Measurements from ENCODE around the gene CACNB4. TPM values are rescaled to one million over a fixed set of nuclear protein-coding genes. Genes with fewer than 3 reads are reported as not detected.

The CACNB4 gene
- total and polyA plus RNA-seq, 2 of the 4 experiments (the other 2 are of a cell fraction) = 0.12 to 0.36 TPM

- WGBS, 2 experiments (ENCODE audit: extremely low coverage in 2 of 2, insufficient read length in 1 of 2) = no CpG with 5 or more reads among the region's 2 CpGs
Measured at GRCh38 chr2:151983221-151983620, 115.6 kb downstream of the CACNB4 start.

More at GRCh38 chr2:151983221-151983620, 115.6 kb downstream of the CACNB4 start:
- in situ Hi-C loops (cut with MboI; ENCODE audit: low sequenced_read_pairs) = no loop called here
- Histone ChIP-seq H3K27me3 (ENCODE audit: control insufficient read depth, insufficient read depth, low read length) (peaks cover 2% of the 10 kb centered on the region; the same call in 1 of the 2 replicates), H3K4me2 (ENCODE audit: low read depth, low read length) (no peak overlapping the region), H3K9me1 (ENCODE audit: insufficient read depth, low read length) (no peaks in the 10 kb centered on the region), H3K4me1 (ENCODE audit: control insufficient read depth, insufficient read depth, low read length) (no peaks in the 10 kb centered on the region), H3K9ac (ENCODE audit: low read depth, low read length) (no peak overlapping the region), H3K9me3 (ENCODE audit: control insufficient read depth, insufficient read depth, low read length) (no peaks in the 10 kb centered on the region), H2AK5ac (ENCODE audit: low read depth, low read length) (no peak overlapping the region), H3K79me1 (ENCODE audit: low read depth in 1 of 2, low read length in 2 of 2) (no peaks in the 10 kb centered on the region), H3K23ac (ENCODE audit: low read depth, low read length) (no peak overlapping the region), H2BK15ac (ENCODE audit: low read depth, low read length) (no peak overlapping the region), H4K5ac (ENCODE audit: low read depth, low read length) (no peak overlapping the region), H4K8ac (ENCODE audit: low read depth in 2 of 2, low read length in 2 of 2) (no peak overlapping the region), H4K20me1 (ENCODE audit: insufficient read depth, low read length) (no peaks in the 10 kb centered on the region), H4K91ac (ENCODE audit: insufficient read depth, low read depth, low read length) (no peak overlapping the region), H2BK5ac (ENCODE audit: low read depth, low read length, poor library complexity, severe bottlenecking) (no peak overlapping the region), H2BK20ac (ENCODE audit: low read depth, low read length) (no peak overlapping the region), H3K36me3 (ENCODE audit: control insufficient read depth, insufficient read depth, low read length) (no peaks in the 10 kb centered on the region), H3K18ac (ENCODE audit: low read depth, low read length) (no peak overlapping the region), H3K4ac (ENCODE audit: low read depth, low read length) (no peak overlapping the region), H3K56ac (ENCODE audit: extremely low read depth, insufficient read depth, low read length) (no peak overlapping the region), H3K14ac (replicated peaks; ENCODE audit: low read depth, low read length) (no peak overlapping the region), H2AK9ac (replicated peaks; ENCODE audit: low read depth, low read length, poor library complexity) (no peak overlapping the region), H2AFZ (replicated peaks; ENCODE audit: low read length, poor library complexity) (no peak overlapping the region), H3K4me3 (ENCODE audit: insufficient read depth, low read depth, low read length) (no peak overlapping the region), H2BK120ac (ENCODE audit: low read depth, low read length) (no peak overlapping the region), H3K27ac (ENCODE audit: insufficient read depth, low read length) (no peak overlapping the region)
- ChIA-PET CTCF (no interaction called here), POLR2A (ENCODE audit: unreplicated experiment) (no interaction called here)
- BruUV-seq (replicated peaks) = no TSS peak
- DNase-seq (no peak), ATAC-seq (ENCODE audit: low read depth) (no peak)
- no peak for TF ChIP-seq MAZ (IDR thresholded peaks at IDR 0.05; ENCODE audit: borderline replicate concordance, low read depth, low read length)
- TF ChIP-seq CEBPB (IDR thresholded peaks at IDR 0.05; ENCODE audit: low read depth, low read length) = no peak
- intact Hi-C loops (cut with micrococcal nuclease) = no loop called here
- dilution Hi-C loops (cut with HindIII; ENCODE audit: low sequenced_read_pairs, unreplicated experiment) = no loop called here
